GM19238 (cell line): ENCODE results near the gene ZNF805.
A peak's percentile ranks its signal among the peaks of the same experiment; 100 is the strongest.
"Not testable (repeated sequence)": the region's sequence is repeated elsewhere in the genome, so short reads cannot be mapped to it uniquely, and the experiment has no call there.

Experiments used
- DNase-seq: peaks from one replicate; pipeline ENCODE4 v3.0.0; 2011; ENCODE audit warnings: low spot score; ENCODE audit not compliant: insufficient read length

The ZNF805 gene

GRCh38 chr19:57240311-57241090 lies at the start of gene ZNF805:
ZNF805 (plus strand) TSS chr19:57240632; CDS start chr19:57240892, 260 bp downstream.
- DNase-seq, result peak; percentile 93

GRCh38 chr19:57191141-57192076 lies 49.0 kb upstream of the ZNF805 start, which contains the start of gene ZNF264:
ZNF264 (plus strand) TSS chr19:57191500; CDS start chr19:57191914, 414 bp downstream.
- DNase-seq, result peak; percentile 80

GRCh38 chr19:57192077-57192420 lies 48.4 kb upstream of the ZNF805 start:
- peak; percentile 22 for DNase-seq

- DNase-seq, result no peak
Measured at GRCh38 chr19:57192993-57193392, 47.4 kb upstream of the ZNF805 start.

- not testable (repeated sequence) for DNase-seq
Measured at GRCh38 chr19:57197874-57198273, 42.6 kb upstream of the ZNF805 start.

GRCh38 chr19:57202160-57202559 lies 38.3 kb upstream of the ZNF805 start:
- DNase-seq, result no peak

- DNase-seq, result no peak
Measured at GRCh38 chr19:57210381-57210780, 30.1 kb upstream of the ZNF805 start.

- DNase-seq, result no peak
Measured at GRCh38 chr19:57212109-57212508, 28.3 kb upstream of the ZNF805 start.

- DNase-seq, result no peak
Measured at GRCh38 chr19:57227502-57227901, 12.9 kb upstream of the ZNF805 start.

- no peak for DNase-seq
Measured at GRCh38 chr19:57231686-57232085, 8.7 kb upstream of the ZNF805 start.

- no peak for DNase-seq
Measured at GRCh38 chr19:57233207-57233606, 7.2 kb upstream of the ZNF805 start.

- DNase-seq, result no peak
Measured at GRCh38 chr19:57239982-57240310, 486 bp upstream of the ZNF805 start.

- no peak for DNase-seq
Measured at GRCh38 chr19:57241176-57241575, 744 bp downstream of the ZNF805 start.

- no peak for DNase-seq
Measured at GRCh38 chr19:57242821-57243220, 2.4 kb downstream of the ZNF805 start.

GRCh38 chr19:57244513-57244912 lies 4.1 kb downstream of the ZNF805 start:
- DNase-seq, result no peak

- DNase-seq, result no peak
Measured at GRCh38 chr19:57245066-57245465, 4.6 kb downstream of the ZNF805 start.

GRCh38 chr19:57245959-57246358 lies 5.5 kb downstream of the ZNF805 start:
- no peak for DNase-seq

GRCh38 chr19:57248646-57249045 lies 8.2 kb downstream of the ZNF805 start:
- no peak for DNase-seq

- DNase-seq, result no peak
Measured at GRCh38 chr19:57249329-57249728, 8.9 kb downstream of the ZNF805 start.

- not testable (repeated sequence) for DNase-seq
Measured at GRCh38 chr19:57253767-57254166, 13.3 kb downstream of the ZNF805 start.

- DNase-seq, result no peak
Measured at GRCh38 chr19:57262044-57262443, 21.6 kb downstream of the ZNF805 start.

- no peak for DNase-seq
Measured at GRCh38 chr19:57263244-57263741, 22.9 kb downstream of the ZNF805 start.
